Breast epithelium (tissue), 3 donors: ENCODE data around the gene LCN10.

ENCODE experiments used
- CTCF ChIP-seq, 3 donors: fragments of 450-650 bp; IDR thresholded peaks; one replicate each; pipeline ENCODE4 v1.5.1; 2016 to 2017; ENCODE audit warnings: antibody characterized with exemption in 3 of 3, mild to moderate bottlenecking in 3 of 3, moderate library complexity in 3 of 3
- POLR2A ChIP-seq: fragments of 450-650 bp; IDR thresholded peaks from one replicate; pipeline ENCODE4 v1.6.1; 2016; ENCODE audit warnings: antibody characterized with exemption, mild to moderate bottlenecking, moderate library complexity

DNA sequence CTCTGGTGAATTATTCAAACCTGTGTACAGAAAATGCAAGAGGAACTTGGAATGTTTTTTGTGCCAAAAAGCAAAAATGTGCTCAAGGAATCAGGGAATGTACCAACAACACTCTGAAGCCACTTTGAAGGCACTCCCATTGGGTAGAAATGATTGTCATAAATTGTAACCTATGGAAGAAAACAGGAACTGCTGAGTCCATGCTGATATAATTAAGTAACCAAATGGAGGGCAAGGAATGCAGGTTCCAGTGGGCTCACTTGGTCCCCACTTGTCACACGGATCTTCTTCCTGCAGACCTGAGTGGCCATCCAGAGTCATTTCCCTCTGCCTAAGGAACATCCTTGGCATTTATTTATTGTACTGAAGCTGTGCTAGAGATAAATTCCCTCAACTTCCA is 8.5 kb upstream of the LCN10 start:
- TF ChIP-seq CTCF (IDR thresholded peaks at IDR 0.05) (no peak), POLR2A (no peak)
